ENCODE results near the gene PRLH. TPM values are rescaled to one million over a fixed set of nuclear protein-coding genes. Genes with fewer than 3 reads are reported as not detected.

Gene PRLH
- total and polyA plus RNA-seq, 2 of the 13 experiments (the other 11 are each of a cell fraction or from before 2014, with no cell fraction given): not detected

DNA sequence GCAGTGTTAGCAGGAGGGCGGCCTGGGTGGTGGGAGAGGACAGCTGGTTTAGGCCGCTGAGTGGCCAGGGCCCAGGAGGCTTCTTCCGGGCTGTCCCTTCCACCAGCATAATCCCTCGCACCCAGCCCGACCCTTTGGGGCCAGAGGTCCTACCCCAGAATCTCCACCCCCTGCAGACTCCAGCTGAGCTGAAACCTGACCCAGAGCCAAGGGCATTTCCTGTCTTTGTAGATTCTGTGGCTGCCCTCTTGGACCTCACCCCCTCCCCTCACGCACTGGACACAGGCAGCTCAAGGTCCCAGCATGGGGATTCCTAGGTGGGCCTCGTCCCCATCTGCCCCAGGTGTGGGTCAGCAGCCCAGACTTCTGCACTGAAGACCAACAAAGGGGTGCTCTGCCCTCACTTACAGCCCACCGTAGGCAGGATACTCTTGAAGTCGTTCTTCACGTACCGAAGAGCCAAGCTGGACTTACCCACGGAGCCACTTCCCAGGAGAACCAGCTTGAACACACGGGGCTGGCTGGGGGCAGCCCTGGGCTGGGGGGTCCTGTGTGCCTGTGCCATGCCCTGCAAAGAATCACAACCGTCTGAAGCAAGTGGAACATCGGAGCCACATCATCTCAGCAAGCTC is 19.3 kb downstream of the PRLH start (continued):
- TF ChIP-seq ZNF83 (CRISPR knock-in tag; IDR thresholded peaks at IDR 0.05; ENCODE audit: borderline replicate concordance) (peak; percentile 89; the same call in 1 of the 2 replicates), ZIK1 (CRISPR knock-in tag; IDR thresholded peaks at IDR 0.05; ENCODE audit: borderline replicate concordance, low read depth) (peak; percentile 74), ZNF501 (CRISPR knock-in tag; IDR thresholded peaks at IDR 0.05) (peak; percentile 87), ZNF263 (CRISPR knock-in tag; IDR thresholded peaks at IDR 0.05) (peak; percentile 84), KLF12 (CRISPR knock-in tag; IDR thresholded peaks at IDR 0.05; ENCODE audit: borderline replicate concordance) (peak; percentile 62; the same call in 1 of the 2 replicates), ZNF30 (CRISPR knock-in tag; IDR thresholded peaks at IDR 0.05) (no peak), YY1 (IDR thresholded peaks at IDR 0.05; ENCODE audit: insufficient read depth, insufficient replicate concordance, low read depth, low read length) (peak; percentile 54), ZNF136 (CRISPR knock-in tag; IDR thresholded peaks at IDR 0.05; ENCODE audit: low read depth) (0 out of 2 replicates have a peak, but pooled peaks have one; percentile 89), PCBP2 (optimal IDR thresholded peaks at IDR 0.05; ENCODE audit: low read depth, low read length, poor library complexity, severe bottlenecking) (no peak), ZSCAN25 (CRISPR knock-in tag; IDR thresholded peaks at IDR 0.05) (peak; percentile 83; the same call in 1 of the 2 replicates), ATF1 (CRISPR knock-in tag; IDR thresholded peaks at IDR 0.05) (no peak), SRSF4 (IDR thresholded peaks at IDR 0.05; ENCODE audit: low read depth, low read length, poor library complexity, severe bottlenecking) (no peak), MATR3 (CRISPR knock-in tag; IDR thresholded peaks at IDR 0.05) (no peak)
- TF ChIP-seq, protein P1, sequence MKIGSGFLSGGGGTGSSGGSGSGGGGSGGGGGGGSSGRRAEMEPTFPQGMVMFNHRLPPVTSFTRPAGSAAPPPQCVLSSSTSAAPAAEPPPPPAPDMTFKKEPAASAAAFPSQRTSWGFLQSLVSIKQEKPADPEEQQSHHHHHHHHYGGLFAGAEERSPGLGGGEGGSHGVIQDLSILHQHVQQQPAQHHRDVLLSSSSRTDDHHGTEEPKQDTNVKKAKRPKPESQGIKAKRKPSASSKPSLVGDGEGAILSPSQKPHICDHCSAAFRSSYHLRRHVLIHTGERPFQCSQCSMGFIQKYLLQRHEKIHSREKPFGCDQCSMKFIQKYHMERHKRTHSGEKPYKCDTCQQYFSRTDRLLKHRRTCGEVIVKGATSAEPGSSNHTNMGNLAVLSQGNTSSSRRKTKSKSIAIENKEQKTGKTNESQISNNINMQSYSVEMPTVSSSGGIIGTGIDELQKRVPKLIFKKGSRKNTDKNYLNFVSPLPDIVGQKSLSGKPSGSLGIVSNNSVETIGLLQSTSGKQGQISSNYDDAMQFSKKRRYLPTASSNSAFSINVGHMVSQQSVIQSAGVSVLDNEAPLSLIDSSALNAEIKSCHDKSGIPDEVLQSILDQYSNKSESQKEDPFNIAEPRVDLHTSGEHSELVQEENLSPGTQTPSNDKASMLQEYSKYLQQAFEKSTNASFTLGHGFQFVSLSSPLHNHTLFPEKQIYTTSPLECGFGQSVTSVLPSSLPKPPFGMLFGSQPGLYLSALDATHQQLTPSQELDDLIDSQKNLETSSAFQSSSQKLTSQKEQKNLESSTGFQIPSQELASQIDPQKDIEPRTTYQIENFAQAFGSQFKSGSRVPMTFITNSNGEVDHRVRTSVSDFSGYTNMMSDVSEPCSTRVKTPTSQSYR (CRISPR knock-in tag; IDR thresholded peaks at IDR 0.05; ENCODE audit: borderline replicate concordance): peak; percentile 84
- TF ChIP-seq, protein P2, sequence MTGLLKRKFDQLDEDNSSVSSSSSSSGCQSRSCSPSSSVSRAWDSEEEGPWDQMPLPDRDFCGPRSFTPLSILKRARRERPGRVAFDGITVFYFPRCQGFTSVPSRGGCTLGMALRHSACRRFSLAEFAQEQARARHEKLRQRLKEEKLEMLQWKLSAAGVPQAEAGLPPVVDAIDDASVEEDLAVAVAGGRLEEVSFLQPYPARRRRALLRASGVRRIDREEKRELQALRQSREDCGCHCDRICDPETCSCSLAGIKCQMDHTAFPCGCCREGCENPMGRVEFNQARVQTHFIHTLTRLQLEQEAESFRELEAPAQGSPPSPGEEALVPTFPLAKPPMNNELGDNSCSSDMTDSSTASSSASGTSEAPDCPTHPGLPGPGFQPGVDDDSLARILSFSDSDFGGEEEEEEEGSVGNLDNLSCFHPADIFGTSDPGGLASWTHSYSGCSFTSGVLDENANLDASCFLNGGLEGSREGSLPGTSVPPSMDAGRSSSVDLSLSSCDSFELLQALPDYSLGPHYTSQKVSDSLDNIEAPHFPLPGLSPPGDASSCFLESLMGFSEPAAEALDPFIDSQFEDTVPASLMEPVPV (CRISPR knock-in tag; IDR thresholded peaks at IDR 0.05): no peak; the same call in 1 of the 2 replicates
- TF ChIP-seq, protein P3, sequence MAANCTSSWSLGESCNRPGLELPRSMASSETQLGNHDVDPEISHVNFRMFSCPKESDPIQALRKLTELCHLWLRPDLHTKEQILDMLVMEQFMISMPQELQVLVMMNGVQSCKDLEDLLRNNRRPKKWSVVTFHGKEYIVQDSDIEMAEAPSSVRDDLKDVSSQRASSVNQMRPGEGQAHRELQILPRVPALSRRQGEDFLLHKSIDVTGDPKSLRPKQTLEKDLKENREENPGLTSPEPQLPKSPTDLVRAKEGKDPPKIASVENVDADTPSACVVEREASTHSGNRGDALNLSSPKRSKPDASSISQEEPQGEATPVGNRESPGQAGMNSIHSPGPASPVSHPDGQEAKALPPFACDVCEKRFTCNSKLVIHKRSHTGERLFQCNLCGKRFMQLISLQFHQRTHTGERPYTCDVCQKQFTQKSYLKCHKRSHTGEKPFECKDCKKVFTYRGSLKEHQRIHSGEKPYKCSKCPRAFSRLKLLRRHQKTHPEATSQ (CRISPR knock-in tag; IDR thresholded peaks at IDR 0.05; ENCODE audit: borderline replicate concordance): no peak
